HUDEP-2 (cell line): Measurements from ENCODE around the gene ALG14.
"Not testable (repeated sequence)": the region's sequence is repeated elsewhere in the genome, so short reads cannot be mapped to it uniquely, and the experiment has no call there.

Experiments used
- DNase-seq, 76 experiments: peaks; one replicate each; lab custom pipeline; 2025; ENCODE audit not compliant: unreplicated experiment in 76 of 76; lab: John Stamatoyannopoulos, UW

The ALG14 gene

DNA sequence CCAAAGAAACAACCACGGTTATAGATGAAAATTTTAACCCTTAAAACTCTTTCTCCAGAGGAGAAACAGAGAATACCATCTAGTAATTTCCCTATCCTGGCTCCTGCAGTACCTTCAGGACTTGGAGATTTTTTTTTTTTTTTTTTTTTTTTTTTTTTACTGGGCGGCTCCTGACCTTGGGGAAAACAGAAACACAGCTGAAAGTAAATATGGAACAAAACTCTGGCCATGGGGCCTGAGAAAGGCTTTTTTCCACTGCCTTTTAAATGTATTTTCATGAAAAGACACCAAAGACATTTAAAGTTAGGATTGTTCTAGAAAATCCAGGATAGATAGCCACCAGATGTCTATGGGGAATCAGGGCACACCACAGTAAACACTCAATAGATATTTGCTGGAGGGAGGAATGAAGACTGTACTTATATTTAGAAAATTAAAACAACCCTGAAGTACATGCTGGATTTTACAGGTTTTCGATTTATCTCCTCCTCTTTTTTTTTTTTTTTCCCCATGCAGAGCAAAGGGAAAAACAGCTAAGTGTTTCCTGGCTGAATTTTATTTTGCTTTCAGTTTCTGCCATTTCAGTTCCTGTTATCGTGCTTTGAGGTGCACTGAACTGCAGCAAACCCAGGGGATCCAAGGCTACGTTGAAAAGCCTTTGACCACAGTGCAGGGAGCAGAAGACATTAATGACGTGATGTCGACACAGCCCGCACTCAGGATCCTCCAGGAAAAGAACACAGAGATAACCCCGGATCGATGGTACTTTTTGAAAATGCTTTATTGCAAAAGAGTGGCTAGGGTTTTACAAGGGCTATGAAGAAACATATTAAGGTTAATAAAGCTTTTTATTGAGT, 110.1 kb downstream of the ALG14 start:
- DNase-seq: peak in 1 of 76 experiments; percentile 1

- no peak for DNase-seq
Observed at GRCh38 chr1:94961988-94962387, 110.8 kb downstream of the ALG14 start.

DNA sequence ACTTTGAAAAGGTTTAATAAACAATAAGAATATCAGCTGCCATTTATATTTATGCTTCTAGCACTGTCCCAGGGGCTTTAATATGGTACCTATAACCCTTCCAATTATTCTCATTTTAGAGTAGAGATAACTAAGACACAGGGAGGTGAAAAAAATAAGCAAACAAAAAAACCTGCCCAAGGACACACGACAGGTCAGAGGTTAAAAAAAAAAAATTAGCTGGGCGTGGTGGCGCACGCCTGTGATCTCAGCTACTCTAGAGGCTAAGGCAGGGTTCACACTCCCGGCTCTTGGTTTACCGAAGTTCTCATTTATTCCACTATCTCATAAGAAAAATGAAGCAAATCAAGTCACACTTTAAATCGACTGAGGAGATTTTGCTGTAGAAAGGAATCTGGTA, 111.2 kb downstream of the ALG14 start:
- DNase-seq: no peak

- no peak for DNase-seq
Observed at GRCh38 chr1:94958081-94958480, 114.7 kb downstream of the ALG14 start.

GRCh38 chr1:94955767-94956632, 116.8 kb downstream of the ALG14 start:
- no peak for DNase-seq

DNA sequence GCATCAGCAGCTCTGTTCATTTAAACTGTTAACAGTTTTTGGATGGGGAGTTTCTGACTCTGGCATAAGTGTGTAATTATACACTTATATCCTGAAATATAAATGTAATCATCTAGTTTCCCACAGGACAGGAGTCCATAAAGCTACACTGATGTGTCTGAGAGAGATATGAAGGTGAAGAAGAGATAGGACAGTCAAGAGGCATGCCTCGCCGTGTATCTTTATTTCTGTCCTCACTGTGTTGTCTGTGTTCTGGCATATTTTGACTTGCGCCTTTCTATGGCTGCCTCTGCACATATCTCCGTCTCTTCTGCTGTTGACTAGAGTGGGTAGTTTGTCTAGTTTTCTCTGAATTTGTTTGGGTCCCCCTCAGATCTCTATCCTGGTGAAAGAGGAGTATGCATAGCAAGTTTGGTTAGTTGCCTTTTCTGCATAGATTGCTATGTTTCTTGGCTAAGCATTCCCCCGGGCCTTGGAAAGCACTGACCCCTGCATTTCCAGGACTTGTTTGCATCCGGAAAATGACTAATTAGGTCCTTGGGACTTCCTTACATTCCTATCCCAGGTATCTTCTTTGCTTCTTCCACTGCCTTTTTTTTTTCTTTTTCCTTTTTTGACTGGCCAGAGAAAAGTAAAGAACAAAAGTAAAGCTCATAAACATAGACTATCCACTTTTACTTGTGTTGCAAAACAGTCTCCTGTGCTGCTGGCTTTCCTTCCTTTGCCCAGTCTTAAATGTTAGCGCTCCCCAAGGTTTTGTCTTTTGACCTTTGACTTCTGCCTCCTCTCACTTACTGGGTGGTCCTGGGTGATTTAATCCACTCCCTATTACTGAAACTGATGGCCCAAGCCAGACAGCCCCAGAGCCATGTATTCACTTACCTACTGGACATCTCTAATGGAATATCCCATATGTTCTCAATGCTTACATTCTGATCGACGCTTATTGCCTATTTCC, 118.2 kb downstream of the ALG14 start:
- no peak for DNase-seq

- DNase-seq: no peak
Observed at GRCh38 chr1:94953746-94954145, 119.0 kb downstream of the ALG14 start.

GRCh38 chr1:94953107-94953506, 119.6 kb downstream of the ALG14 start:
- no peak for DNase-seq

GRCh38 chr1:94952539-94952938, 120.2 kb downstream of the ALG14 start:
- no peak for DNase-seq

GRCh38 chr1:94951509-94952208, 121.1 kb downstream of the ALG14 start:
- no peak for DNase-seq

DNA sequence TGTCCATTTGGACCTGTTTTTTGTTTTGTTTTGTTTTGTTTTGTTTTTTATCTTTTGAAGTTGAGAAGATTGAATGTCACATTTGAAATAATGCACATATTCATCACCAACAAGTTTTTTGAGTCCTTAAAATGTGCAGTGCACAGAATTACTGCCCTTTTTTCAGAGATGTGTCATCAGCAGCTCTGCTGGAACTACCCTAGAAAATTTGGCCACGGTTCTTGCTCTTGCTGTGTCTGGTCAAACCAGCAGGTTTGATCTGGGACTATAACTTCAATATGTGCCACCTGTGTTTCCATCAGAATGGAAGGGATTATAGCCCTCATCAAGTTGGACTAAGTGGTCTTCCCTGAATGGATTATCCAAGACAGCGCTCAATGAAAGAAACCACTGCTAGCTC, 121.7 kb downstream of the ALG14 start:
- no peak for DNase-seq

DNA sequence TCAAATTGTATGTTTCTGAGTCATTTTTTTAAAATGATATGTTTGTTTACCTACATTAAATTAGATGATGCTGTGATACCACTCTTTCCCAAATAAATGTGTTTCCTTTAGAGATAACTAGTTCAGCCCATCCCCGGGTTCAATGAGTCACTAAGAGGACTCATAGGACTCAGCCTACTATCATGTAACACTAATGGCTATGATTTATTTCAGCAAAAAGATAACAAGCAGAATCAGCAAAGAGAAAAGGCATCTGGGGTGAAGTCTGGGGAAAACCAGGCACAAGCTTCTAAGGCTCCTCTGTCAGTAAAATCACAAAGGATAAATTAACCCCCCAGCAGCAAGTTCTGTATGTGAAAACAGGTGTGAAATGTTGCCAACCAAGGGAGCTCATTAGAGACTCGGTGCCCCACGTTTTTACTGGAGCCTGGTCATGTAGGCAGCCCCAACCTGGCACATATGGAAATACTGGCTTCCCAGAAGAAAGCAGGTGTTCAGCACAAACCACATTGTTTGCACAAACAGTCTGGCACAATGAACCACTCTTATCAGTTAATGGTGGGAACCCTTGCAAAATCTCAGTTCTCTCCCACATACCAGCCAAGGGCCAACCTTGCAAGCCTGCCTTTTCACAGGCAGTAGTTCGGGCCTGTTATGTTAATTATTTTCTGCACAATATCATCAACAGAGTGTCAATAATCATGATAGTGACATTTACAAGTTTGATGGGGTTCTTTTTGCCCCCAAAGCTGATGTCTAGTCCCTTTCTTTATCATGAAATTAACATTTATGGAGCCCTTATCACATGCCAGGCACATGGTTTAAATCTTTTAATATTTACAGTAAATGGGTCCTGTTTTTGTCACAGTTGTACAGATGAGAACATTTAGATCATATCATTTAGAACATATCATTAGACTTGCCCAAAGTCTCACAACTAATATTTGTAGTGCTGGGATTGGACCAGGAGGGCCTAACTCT, 122.8 kb downstream of the ALG14 start:
- DNase-seq: no peak

GRCh38 chr1:94947437-94947836, 125.3 kb downstream of the ALG14 start:
- no peak for DNase-seq

GRCh38 chr1:94946886-94947285, 125.9 kb downstream of the ALG14 start:
- no peak for DNase-seq

GRCh38 chr1:94942171-94943128, 130.3 kb downstream of the ALG14 start:
- no peak for DNase-seq

- not testable (repeated sequence) for DNase-seq
Observed at GRCh38 chr1:94941480-94941879, 131.3 kb downstream of the ALG14 start.

DNA sequence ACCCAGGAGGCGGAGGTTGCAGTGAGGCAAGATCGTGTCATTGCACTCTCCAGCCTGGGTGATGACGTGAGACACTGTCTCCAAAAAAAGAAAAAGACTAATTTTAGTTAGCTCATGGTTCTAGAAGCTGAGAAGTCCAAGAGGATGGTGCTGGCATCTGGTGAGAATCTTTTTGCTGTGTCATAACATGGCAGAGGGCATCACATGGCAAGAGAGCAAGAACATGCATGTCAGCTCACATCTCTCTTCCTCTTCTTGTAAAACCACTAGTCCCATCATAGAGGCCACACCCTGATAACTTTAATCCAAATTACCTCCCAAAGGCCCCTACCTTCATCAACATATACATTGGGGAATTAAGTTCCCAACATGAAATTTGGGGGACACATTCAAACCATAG, 132.0 kb downstream of the ALG14 start:
- DNase-seq: no peak

DNA sequence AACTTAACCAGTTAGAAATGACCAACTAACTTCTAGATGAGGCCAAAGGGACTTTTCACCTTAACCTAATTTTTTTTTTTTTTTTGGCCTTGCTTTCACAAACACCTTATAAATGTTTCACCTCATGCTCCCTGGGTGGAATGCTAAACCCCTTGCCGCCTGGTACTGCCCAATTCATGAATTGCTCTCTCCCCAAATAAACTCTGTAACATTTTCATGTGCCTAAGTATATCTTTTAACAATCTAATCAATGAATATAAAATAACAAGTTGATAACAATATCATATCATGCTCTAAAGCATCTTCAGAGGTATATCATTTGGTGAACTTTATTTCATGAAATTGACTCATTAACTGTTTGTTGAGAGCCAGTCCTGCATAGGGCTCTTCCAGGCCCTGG, 134.9 kb downstream of the ALG14 start:
- DNase-seq: no peak
